AG04450 (cell line): Measurements from ENCODE around the gene PSD2. TPM values are rescaled to one million over a fixed set of nuclear protein-coding genes. Genes with fewer than 3 reads are reported as not detected.

ENCODE experiments used
- CTCF ChIA-PET: fragments of 300-600, 350-600 bp; formaldehyde crosslinking; extraction: SDS; loops from one replicate; lab custom pipeline; 2022; ENCODE audit warnings: antibody characterized with exemption, inconsistent platforms; lab: Charles Lee
- POLR2A ChIA-PET: fragments of 350-600 bp; formaldehyde crosslinking; extraction: SDS; loops from one replicate; lab custom pipeline; 2021; ENCODE audit warnings: antibody characterized with exemption, inconsistent platforms; lab: Yijun Ruan, JAX
- DNase-seq: peaks from one replicate; pipeline ENCODE4 v3.0.0-alpha.2; 2011; ENCODE audit warnings: low read depth, low spot score
- H3K27ac ChIP-seq: one replicate; pipeline ENCODE4 v1.5.1; 2012; ENCODE audit warnings: low read depth, low read length, control low read depth
- H3K27me3 ChIP-seq: one replicate; pipeline ENCODE4 v1.6.0; 2012; ENCODE audit warnings: low read length; ENCODE audit not compliant: control insufficient read depth, insufficient read depth
- H3K4me3 ChIP-seq: 2 replicates; pipeline ENCODE4 v1.5.1; 2011; ENCODE audit warnings: mild to moderate bottlenecking, low read depth, low read length, control low read depth
- H3K9me3 ChIP-seq: 2 replicates; pipeline ENCODE4 v1.5.1; 2012; ENCODE audit warnings: low read length; ENCODE audit not compliant: control insufficient read depth, insufficient read depth
- CTCF ChIP-seq: IDR thresholded peaks from 2 replicates; pipeline ENCODE4 v1.5.1; 2011; ENCODE audit warnings: low read depth, low read length, control low read depth, inconsistent platforms
- polyA plus RNA-seq: library from polyadenylated mRNA; depleted of rRNA; stranded (reverse); fragments of >200 nt; gene quantifications from 2 replicates; pipeline ENCODE4 v1.2.3, GENCODE V29; 2011

PSD2 gene
- polyA plus RNA-seq, 1 experiment: not detected

- peaks cover 8% of the 10 kb centered on the region for H3K27me3 ChIP-seq
- H3K4me3 ChIP-seq: no peak overlapping the region
- no peak overlapping the region for H3K27ac ChIP-seq
- H3K9me3 ChIP-seq: no peaks in the 10 kb centered on the region; the same call in 1 of the 2 replicates
- ChIA-PET POLR2A (no interaction called here), CTCF (interaction anchor here (2.0 kb wide), 1 partner anchor 116 kb away, joined by 6 read pairs; no protein-coding TSS in a partner anchor)
- no peak for TF ChIP-seq CTCF
- no peak for DNase-seq
These were observed 46.4 kb upstream of the PSD2 start for GRCh38 chr5:139749242-139749641.

- no peak for DNase-seq
- H3K9me3 ChIP-seq: no peaks in the 10 kb centered on the region; the same call in 1 of the 2 replicates
- ChIA-PET CTCF (no interaction called here), POLR2A (interaction anchor here (0.8 kb wide), 1 partner anchor 42 kb away, joined by 3 read pairs; no protein-coding TSS in a partner anchor)
- TF ChIP-seq CTCF: no peak
- peaks cover 24% of the 10 kb centered on the region for H3K27me3 ChIP-seq
- no peak overlapping the region for H3K27ac ChIP-seq
- no peak overlapping the region for H3K4me3 ChIP-seq
These were observed 44.4 kb upstream of the PSD2 start for GRCh38 chr5:139751236-139751635.

- DNase-seq: no peak
- Histone ChIP-seq H3K27ac (no peak overlapping the region), H3K9me3 (no peaks in the 10 kb centered on the region; the same call in 1 of the 2 replicates), H3K4me3 (no peak overlapping the region), H3K27me3 (peaks cover 33% of the 10 kb centered on the region)
- ChIA-PET POLR2A (interaction anchor here (0.6 kb wide), 1 partner anchor 190 kb away, joined by 7 read pairs; no protein-coding TSS in a partner anchor), CTCF (interaction anchor here (0.6 to 2.2 kb wide), 5 partner anchors 9 to 119 kb away, joined by 4 to 12 read pairs (median 5); no protein-coding TSS in a partner anchor)
- no peak for TF ChIP-seq CTCF
These were observed 42.8 kb upstream of the PSD2 start for GRCh38 chr5:139752506-139753473.

GRCh38 chr5:139755892-139756671, 39.5 kb upstream of the PSD2 start:
- H3K9me3 ChIP-seq: no peaks in the 10 kb centered on the region; the same call in 1 of the 2 replicates
- ChIA-PET POLR2A (no interaction called here), CTCF (interaction anchor here (1.3 to 1.5 kb wide), 2 partner anchors 9 to 10 kb away, joined by 4 read pairs; no protein-coding TSS in a partner anchor)
- peak overlapping the region; percentile 32 for H3K4me3 ChIP-seq
- no peak for DNase-seq
- peaks cover 33% of the 10 kb centered on the region for H3K27me3 ChIP-seq
- no peak overlapping the region for H3K27ac ChIP-seq
- TF ChIP-seq CTCF: no peak
